GM10847 (cell line): ENCODE data around the gene CAND1.

ENCODE experiments used
- POLR2A ChIP-seq: IDR thresholded peaks from 2 replicates; pipeline ENCODE4 v1.6.1; 2011; ENCODE audit not compliant: insufficient read length; ENCODE audit errors: extremely low read depth

The CAND1 gene

GRCh38 chr12:67355428-67356379 is 86.5 kb downstream of the CAND1 start:
- TF ChIP-seq POLR2A, result no peak

GRCh38 chr12:67356380-67356774 is 87.2 kb downstream of the CAND1 start:
- no peak for TF ChIP-seq POLR2A

GRCh38 chr12:67357376-67358125 is 88.4 kb downstream of the CAND1 start:
- TF ChIP-seq POLR2A, result no peak

GRCh38 chr12:67358781-67359338 is 89.7 kb downstream of the CAND1 start:
- TF ChIP-seq POLR2A, result no peak

GRCh38 chr12:67362526-67362925 is 93.4 kb downstream of the CAND1 start:
- no peak for TF ChIP-seq POLR2A

- TF ChIP-seq POLR2A, result no peak
Observed at GRCh38 chr12:67364228-67364627, 95.1 kb downstream of the CAND1 start.

GRCh38 chr12:67365131-67365530 is 96.0 kb downstream of the CAND1 start:
- no peak for TF ChIP-seq POLR2A

GRCh38 chr12:67367843-67368242 is 98.7 kb downstream of the CAND1 start:
- TF ChIP-seq POLR2A, result no peak
